GM19438 (cell line): ENCODE data around the gene SLC37A4.

ENCODE experiments used
- ATAC-seq: cut with Tn5 transposase; IDR thresholded peaks from one replicate; pipeline ENCODE4 v1.9.1; 2021; ENCODE audit warnings: low read depth; ENCODE audit not compliant: unreplicated experiment

Gene SLC37A4

GRCh38 chr11:118979434-118979833 lies 51.2 kb downstream of the SLC37A4 start:
- no peak for ATAC-seq

GRCh38 chr11:118975771-118976709 lies 54.6 kb downstream of the SLC37A4 start:
- ATAC-seq = no peak
